HG03521 (cell line): Measurements from ENCODE around the gene PPP2R1B.
A peak's percentile ranks its signal among the peaks of the same experiment; 100 is the strongest.

Experiments used
- ATAC-seq: cut with Tn5 transposase; IDR thresholded peaks from one replicate; pipeline ENCODE4 v1.9.1; 2021; ENCODE audit warnings: mild to moderate bottlenecking, moderate library complexity; ENCODE audit not compliant: unreplicated experiment

Gene PPP2R1B

GRCh38 chr11:111765984-111766833 lies at the start of gene PPP2R1B:
Gene PPP2R1B, minus strand, starts transcription at chr11:111766389. Its CDS starts 28 bp downstream, at chr11:111766361.
- ATAC-seq = peak; percentile 94

GRCh38 chr11:111815489-111815888 lies 49.3 kb upstream of the PPP2R1B start:
- no peak for ATAC-seq

- no peak for ATAC-seq
Measured at GRCh38 chr11:111814557-111815320, 48.5 kb upstream of the PPP2R1B start.

- ATAC-seq = no peak
Measured at GRCh38 chr11:111814106-111814505, 47.9 kb upstream of the PPP2R1B start.

GRCh38 chr11:111812211-111812610 lies 46.0 kb upstream of the PPP2R1B start:
- ATAC-seq = no peak

GRCh38 chr11:111811445-111811844 lies 45.3 kb upstream of the PPP2R1B start:
- ATAC-seq = no peak

- ATAC-seq = no peak
Measured at GRCh38 chr11:111808834-111809233, 42.6 kb upstream of the PPP2R1B start.

GRCh38 chr11:111808063-111808588 lies 41.9 kb upstream of the PPP2R1B start:
- ATAC-seq = no peak

- no peak for ATAC-seq
Measured at GRCh38 chr11:111807076-111807475, 40.9 kb upstream of the PPP2R1B start.

GRCh38 chr11:111801135-111801534 lies 34.9 kb upstream of the PPP2R1B start:
- no peak for ATAC-seq

- no peak for ATAC-seq
Measured at GRCh38 chr11:111798279-111798678, 32.1 kb upstream of the PPP2R1B start.

GRCh38 chr11:111797145-111797581 lies 31.0 kb upstream of the PPP2R1B start:
- no peak for ATAC-seq

- no peak for ATAC-seq
Measured at GRCh38 chr11:111796696-111797095, 30.5 kb upstream of the PPP2R1B start.

- ATAC-seq = no peak
Measured at GRCh38 chr11:111795334-111795985, 29.3 kb upstream of the PPP2R1B start.

GRCh38 chr11:111793863-111794262 lies 27.7 kb upstream of the PPP2R1B start:
- ATAC-seq = no peak

GRCh38 chr11:111792955-111793500 lies 26.8 kb upstream of the PPP2R1B start:
- ATAC-seq = no peak

- no peak for ATAC-seq
Measured at GRCh38 chr11:111792314-111792713, 26.1 kb upstream of the PPP2R1B start.

- ATAC-seq = no peak
Measured at GRCh38 chr11:111788464-111788863, 22.3 kb upstream of the PPP2R1B start.

GRCh38 chr11:111788051-111788450 lies 21.9 kb upstream of the PPP2R1B start:
- no peak for ATAC-seq

- ATAC-seq = no peak
Measured at GRCh38 chr11:111785886-111786412, 19.8 kb upstream of the PPP2R1B start.

- no peak for ATAC-seq
Measured at GRCh38 chr11:111785076-111785475, 18.9 kb upstream of the PPP2R1B start.
